GM12878 (cell line): ENCODE data around the gene CYB5R3.
"Not testable (repeated sequence)": the region's sequence is repeated elsewhere in the genome, so short reads cannot be mapped to it uniquely, and the experiment has no call there.

ENCODE experiments used
- CHD2 ChIP-seq: IDR thresholded peaks from 2 replicates; pipeline ENCODE4 v1.6.1; 2011; ENCODE audit warnings: low read depth, low read length, improper control_type of control experiment, borderline replicate concordance
- CREB1 ChIP-seq: IDR thresholded peaks from 2 replicates; pipeline ENCODE4 v1.6.1; 2012; ENCODE audit warnings: low read depth, mild to moderate bottlenecking, inconsistent platforms
- CTCF ChIP-seq, 3 experiments: IDR thresholded peaks in 2 of 3; conservative IDR thresholded peaks in 1 of 3; 2 replicates each; pipeline ENCODE4 v1.5.1; 2011; ENCODE audit warnings: low read depth in 3 of 3, low read length in 3 of 3, mild to moderate bottlenecking in 3 of 3, control low read depth in 2 of 3, moderate library complexity in 2 of 3, inconsistent platforms in 1 of 3, mixed read lengths in 1 of 3; ENCODE audit not compliant: control insufficient read depth in 2 of 3, insufficient read depth in 1 of 3; ENCODE audit errors: extremely low read depth in 1 of 3
- FOXM1 ChIP-seq: IDR thresholded peaks from 2 replicates; pipeline ENCODE4 v1.6.1; 2012; ENCODE audit warnings: low read depth, mild to moderate bottlenecking, inconsistent platforms, low read length, moderate library complexity
- MEF2A ChIP-seq: IDR thresholded peaks from 2 replicates; pipeline ENCODE4 v1.6.1; 2011; ENCODE audit warnings: low read depth, mild to moderate bottlenecking, low read length, moderate library complexity; ENCODE audit not compliant: insufficient read depth
- POLR2A ChIP-seq: IDR thresholded peaks from 2 replicates; pipeline ENCODE4 v1.6.1; 2011; ENCODE audit warnings: low read depth, mild to moderate bottlenecking, low read length
- POLR2AphosphoS5 ChIP-seq: IDR thresholded peaks from 2 replicates; pipeline ENCODE4 v1.6.1; 2011; ENCODE audit warnings: mild to moderate bottlenecking, low read length, inconsistent platforms
- SUZ12 ChIP-seq: fragments of 200-600 bp; sonication (generic); IDR thresholded peaks from one replicate; pipeline ENCODE4 v1.6.1; 2018; ENCODE audit warnings: antibody characterized with exemption, mild to moderate bottlenecking; ENCODE audit not compliant: unreplicated experiment
- USF2 ChIP-seq: IDR thresholded peaks from 2 replicates; pipeline ENCODE4 v1.6.1; 2011; ENCODE audit warnings: low read depth, low read length, improper control_type of control experiment, borderline replicate concordance
- YY1 ChIP-seq: IDR thresholded peaks from 2 replicates; pipeline ENCODE4 v1.6.1; 2011; ENCODE audit warnings: low read depth, mild to moderate bottlenecking, low read length
- TF ChIP-seq, protein P1 (sequence below): IDR thresholded peaks from 2 replicates; pipeline ENCODE4 v1.6.1; 2012; ENCODE audit warnings: mild to moderate bottlenecking, low read depth, low read length
- TF ChIP-seq, protein P2 (sequence below): IDR thresholded peaks from 2 replicates; pipeline ENCODE4 v1.6.1; 2012; ENCODE audit warnings: low read depth, low read length, improper control_type of control experiment

GRCh38 chr22:42574468-42574867 is 74.7 kb downstream of the CYB5R3 start:
- TF ChIP-seq POLR2AphosphoS5; FOXM1; CTCF (IDR thresholded peaks at IDR 0.05 in 2 of 3, conservative IDR thresholded peaks at IDR 0.05 in 1 of 3; ENCODE audit: control insufficient read depth in 2 of 3, extremely low read depth in 1 of 3, insufficient read depth in 1 of 3, low read depth in 3 of 3, low read length in 3 of 3); USF2; POLR2A; SUZ12; MEF2A; CREB1; YY1; CHD2: not testable (repeated sequence)
- TF ChIP-seq, protein P1, sequence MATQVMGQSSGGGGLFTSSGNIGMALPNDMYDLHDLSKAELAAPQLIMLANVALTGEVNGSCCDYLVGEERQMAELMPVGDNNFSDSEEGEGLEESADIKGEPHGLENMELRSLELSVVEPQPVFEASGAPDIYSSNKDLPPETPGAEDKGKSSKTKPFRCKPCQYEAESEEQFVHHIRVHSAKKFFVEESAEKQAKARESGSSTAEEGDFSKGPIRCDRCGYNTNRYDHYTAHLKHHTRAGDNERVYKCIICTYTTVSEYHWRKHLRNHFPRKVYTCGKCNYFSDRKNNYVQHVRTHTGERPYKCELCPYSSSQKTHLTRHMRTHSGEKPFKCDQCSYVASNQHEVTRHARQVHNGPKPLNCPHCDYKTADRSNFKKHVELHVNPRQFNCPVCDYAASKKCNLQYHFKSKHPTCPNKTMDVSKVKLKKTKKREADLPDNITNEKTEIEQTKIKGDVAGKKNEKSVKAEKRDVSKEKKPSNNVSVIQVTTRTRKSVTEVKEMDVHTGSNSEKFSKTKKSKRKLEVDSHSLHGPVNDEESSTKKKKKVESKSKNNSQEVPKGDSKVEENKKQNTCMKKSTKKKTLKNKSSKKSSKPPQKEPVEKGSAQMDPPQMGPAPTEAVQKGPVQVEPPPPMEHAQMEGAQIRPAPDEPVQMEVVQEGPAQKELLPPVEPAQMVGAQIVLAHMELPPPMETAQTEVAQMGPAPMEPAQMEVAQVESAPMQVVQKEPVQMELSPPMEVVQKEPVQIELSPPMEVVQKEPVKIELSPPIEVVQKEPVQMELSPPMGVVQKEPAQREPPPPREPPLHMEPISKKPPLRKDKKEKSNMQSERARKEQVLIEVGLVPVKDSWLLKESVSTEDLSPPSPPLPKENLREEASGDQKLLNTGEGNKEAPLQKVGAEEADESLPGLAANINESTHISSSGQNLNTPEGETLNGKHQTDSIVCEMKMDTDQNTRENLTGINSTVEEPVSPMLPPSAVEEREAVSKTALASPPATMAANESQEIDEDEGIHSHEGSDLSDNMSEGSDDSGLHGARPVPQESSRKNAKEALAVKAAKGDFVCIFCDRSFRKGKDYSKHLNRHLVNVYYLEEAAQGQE = not testable (repeated sequence)
- TF ChIP-seq, protein P2, sequence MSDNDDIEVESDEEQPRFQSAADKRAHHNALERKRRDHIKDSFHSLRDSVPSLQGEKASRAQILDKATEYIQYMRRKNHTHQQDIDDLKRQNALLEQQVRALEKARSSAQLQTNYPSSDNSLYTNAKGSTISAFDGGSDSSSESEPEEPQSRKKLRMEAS = not testable (repeated sequence)
